ENCODE measurements around the gene OR10G3. TPM values are rescaled to one million over a fixed set of nuclear protein-coding genes. Genes with fewer than 3 reads are reported as not detected.

The OR10G3 gene
- not detected in 2 replicates for total RNA-seq

GRCh38 chr14:21579976-21580375 lies at the start of gene OR10G3:
Gene OR10G3 (minus strand): TSS chr14:21580076. CDS start chr14:21570744, 9,332 bp downstream.

GRCh38 chr14:21525962-21526671 lies 53.8 kb downstream of the OR10G3 start, which contains the start of gene SALL2:
Gene SALL2 (minus strand): TSS chr14:21526346. CDS start chr14:21526127, 219 bp downstream.

Other genes starting within 250 kb of the OR10G3 start
- gene SUPT16H, start 196.1 kb downstream of the OR10G3 start, total RNA-seq, result 37.5 and 42.0 TPM in 2 replicates
- 37.3 and 40.3 TPM in 2 replicates for gene CHD8, start 124.0 kb downstream of the OR10G3 start, total RNA-seq
- 19.0 and 29.4 TPM in 2 replicates for gene RAB2B, start 103.1 kb downstream of the OR10G3 start, total RNA-seq
- gene TOX4, start 102.9 kb downstream of the OR10G3 start, total RNA-seq, result 45.1 and 54.9 TPM in 2 replicates
- gene METTL3, start 68.7 kb downstream of the OR10G3 start, total RNA-seq, result 35.6 and 39.7 TPM in 2 replicates
- 4.7 and 11.0 TPM in 2 replicates for gene SALL2, start 53.7 kb downstream of the OR10G3 start, total RNA-seq
- gene OR10G2, start 54.9 kb upstream of the OR10G3 start, total RNA-seq, result not detected in 2 replicates
- not detected in 2 replicates for gene OR4E2, start 73.8 kb upstream of the OR10G3 start, total RNA-seq
- gene OR4E1, start 93.7 kb upstream of the OR10G3 start, total RNA-seq, result not detected in 2 replicates

Measured in cardiac atrium fibroblast (primary cell).